Lower leg skin (tissue), 4 donors: ENCODE data around the gene TAF6L. TPM values are rescaled to one million over a fixed set of nuclear protein-coding genes. Genes with fewer than 3 reads are reported as not detected.
A peak's percentile ranks its signal among the peaks of the same experiment; 100 is the strongest.

Experiments
- DNase-seq, 2 donors: peaks; one replicate each; pipeline ENCODE4 v3.0.0-alpha.2; 2019; ENCODE audit warnings: low spot score in 2 of 2
- H3K4me3 ChIP-seq: fragments of 200-600 bp; sonication (generic); 2 replicates; pipeline ENCODE4 v1.5.1; 2017; ENCODE audit warnings: mild to moderate bottlenecking, low read depth; ENCODE audit not compliant: poor library complexity, severe bottlenecking
- POLR2A ChIP-seq, 2 donors: fragments of 450-650 bp; IDR thresholded peaks; one replicate each; pipeline ENCODE4 v1.6.1; 2016 to 2017; ENCODE audit warnings: antibody characterized with exemption in 2 of 2, mild to moderate bottlenecking in 1 of 2, moderate library complexity in 1 of 2
- WGBS, 2 donors: methylation state at CpG; one replicate each; pipeline ENCODE4 v1.1.5; 2018; 5-methylcytosine and 5-hydroxymethylcytosine counted together
- intact Hi-C: fragments of 100-400 bp; cut with DNase I; formaldehyde crosslinking; loops from one replicate; pipeline ENCODE4 v1.15.0; 2023; ENCODE audit warnings: low total_unique reads
- microRNA-seq, 2 donors: library from miRNA; unstranded; fragments of <30 nt; microRNA quantifications; one replicate each; pipeline ENCODE4, GENCODE V29; 2016; ENCODE audit warnings: borderline replicate concordance in 2 of 2, borderline number of aligned reads in 1 of 2
- total RNA-seq, 4 donors: library from RNA; depleted of rRNA; stranded (reverse); fragments of >200 nt; gene quantifications; one replicate each; pipeline ENCODE4 v1.1.0, GENCODE V29; 2016
- TF ChIP-seq, protein P1 (sequence below), 3 donors: fragments of 450-650 bp; IDR thresholded peaks; one replicate each; pipeline ENCODE4 v1.5.1; 2016; ENCODE audit warnings: antibody characterized with exemption in 3 of 3, mild to moderate bottlenecking in 3 of 3, moderate library complexity in 2 of 3

TAF6L gene
- total RNA-seq, 4 donors from 2014 or later, result 21.0 to 79.2 (median 38.2) TPM

GRCh38 chr11:62832336-62833234 lies 61.4 kb downstream of the TAF6L start, which contains the start of gene TEX54:
TEX54 (minus strand) TSS chr11:62832841.
- WGBS, 2 donors, result 6 to 7% methylated on average over 40 of the region's 40 CpGs
- H3K4me3 ChIP-seq, result peak within 1 kb of the TSS; percentile 88
- intact Hi-C loops, result no loop called here
- peak; percentile 34 to 92 for DNase-seq
- TF ChIP-seq POLR2A (IDR thresholded peaks at IDR 0.05), result no peak
- TF ChIP-seq, protein P1, sequence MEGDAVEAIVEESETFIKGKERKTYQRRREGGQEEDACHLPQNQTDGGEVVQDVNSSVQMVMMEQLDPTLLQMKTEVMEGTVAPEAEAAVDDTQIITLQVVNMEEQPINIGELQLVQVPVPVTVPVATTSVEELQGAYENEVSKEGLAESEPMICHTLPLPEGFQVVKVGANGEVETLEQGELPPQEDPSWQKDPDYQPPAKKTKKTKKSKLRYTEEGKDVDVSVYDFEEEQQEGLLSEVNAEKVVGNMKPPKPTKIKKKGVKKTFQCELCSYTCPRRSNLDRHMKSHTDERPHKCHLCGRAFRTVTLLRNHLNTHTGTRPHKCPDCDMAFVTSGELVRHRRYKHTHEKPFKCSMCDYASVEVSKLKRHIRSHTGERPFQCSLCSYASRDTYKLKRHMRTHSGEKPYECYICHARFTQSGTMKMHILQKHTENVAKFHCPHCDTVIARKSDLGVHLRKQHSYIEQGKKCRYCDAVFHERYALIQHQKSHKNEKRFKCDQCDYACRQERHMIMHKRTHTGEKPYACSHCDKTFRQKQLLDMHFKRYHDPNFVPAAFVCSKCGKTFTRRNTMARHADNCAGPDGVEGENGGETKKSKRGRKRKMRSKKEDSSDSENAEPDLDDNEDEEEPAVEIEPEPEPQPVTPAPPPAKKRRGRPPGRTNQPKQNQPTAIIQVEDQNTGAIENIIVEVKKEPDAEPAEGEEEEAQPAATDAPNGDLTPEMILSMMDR (IDR thresholded peaks at IDR 0.05), result no peak

GRCh38 chr11:62835336-62835735 lies 64.1 kb downstream of the TAF6L start:
- intact Hi-C loops, result no loop called here
- TF ChIP-seq, protein P1 (IDR thresholded peaks at IDR 0.05), result no peak
- no peak for TF ChIP-seq POLR2A (IDR thresholded peaks at IDR 0.05)
- 81 to 89% methylated on average over 8 of the region's 8 CpGs for WGBS, 2 donors

More at GRCh38 chr11:62835336-62835735, 64.1 kb downstream of the TAF6L start:
- no peak overlapping the region for H3K4me3 ChIP-seq
- DNase-seq, result no peak

Small RNAs within 50 kb of the gene (microRNA-seq; reads per million reads assigned to microRNA genes)
- 0.57 to 1.4 reads per million in 2 donors for gene MIR6514
- gene MIR6748, result 0 reads per million in 2 donors

Other genes with a start within 250 kb of the TAF6L start
- gene AHNAK, start 224.6 kb upstream of the TAF6L start, total RNA-seq, result 1,000 to 10,000 TPM; 1,345 to 1,611 (median 1,532) TPM
- gene EEF1G, start 197.5 kb upstream of the TAF6L start, total RNA-seq, result 1,000 to 10,000 TPM; 2,343 to 3,224 (median 2,571) TPM
- gene TUT1, start 179.9 kb upstream of the TAF6L start, total RNA-seq, result 10 to 100 TPM; 11.0 to 29.8 (median 15.8) TPM
- gene MTA2, start 169.5 kb upstream of the TAF6L start, total RNA-seq, result 100 to 1,000 TPM in 2 of 4 donors, 10 to 100 TPM in 2; 91.3 to 139 (median 98.3) TPM
- 10 to 100 TPM; 39.5 to 61.0 (median 42.9) TPM for gene EML3, start 158.6 kb upstream of the TAF6L start, total RNA-seq
- 1 to 10 TPM; 4.0 to 7.6 (median 6.5) TPM for gene ROM1, start 158.1 kb upstream of the TAF6L start, total RNA-seq
- gene B3GAT3, start 149.4 kb upstream of the TAF6L start, total RNA-seq, result 10 to 100 TPM; 29.7 to 51.8 (median 35.2) TPM
- 100 to 1,000 TPM in 1 of 4 donors, 10 to 100 TPM in 3; 72.0 to 118 (median 91.4) TPM for gene GANAB, start 124.8 kb upstream of the TAF6L start, total RNA-seq
- gene INTS5, start 118.1 kb upstream of the TAF6L start, total RNA-seq, result 10 to 100 TPM; 28.5 to 32.7 (median 30.2) TPM
- gene C11orf98, start 106.2 kb upstream of the TAF6L start, total RNA-seq, result 10 to 100 TPM; 21.3 to 58.4 (median 31.4) TPM
- gene CSKMT, start 106.1 kb upstream of the TAF6L start, total RNA-seq, result 10 to 100 TPM in 1 of 4 donors, 1 to 10 TPM in 3; 2.9 to 14.8 (median 7.7) TPM
- 10 to 100 TPM in 2 of 4 donors, 1 to 10 TPM in 2; 7.5 to 12.0 (median 10.3) TPM for gene UQCC3, start 99.7 kb upstream of the TAF6L start, total RNA-seq
- gene LBHD1, start 99.1 kb upstream of the TAF6L start, total RNA-seq, result 1 to 10 TPM; 2.5 to 4.6 (median 3.1) TPM
- gene UBXN1, start 92.3 kb upstream of the TAF6L start, total RNA-seq, result 100 to 1,000 TPM; 194 to 275 (median 235) TPM
- 10 to 100 TPM in 2 of 4 donors, 1 to 10 TPM in 2; 7.3 to 11.6 (median 9.9) TPM for gene LRRN4CL, start 81.9 kb upstream of the TAF6L start, total RNA-seq
- 10 to 100 TPM; 25.4 to 68.2 (median 45.1) TPM for gene BSCL2, start 64.0 kb upstream of the TAF6L start, total RNA-seq
- not detected for gene GNG3, start 63.7 kb upstream of the TAF6L start, total RNA-seq
- gene HNRNPUL2, start 43.9 kb upstream of the TAF6L start, total RNA-seq, result 10 to 100 TPM; 19.9 to 30.8 (median 24.3) TPM
- gene TTC9C, start 42.9 kb upstream of the TAF6L start, total RNA-seq, result 10 to 100 TPM; 23.7 to 44.7 (median 33.9) TPM
- 10 to 100 TPM; 13.4 to 35.4 (median 19.0) TPM for gene ZBTB3, start 17.2 kb upstream of the TAF6L start, total RNA-seq
- gene POLR2G, start 9.8 kb upstream of the TAF6L start, total RNA-seq, result 10 to 100 TPM; 51.5 to 71.0 (median 57.2) TPM
- gene TMEM179B, start 16.0 kb downstream of the TAF6L start, total RNA-seq, result 10 to 100 TPM; 62.9 to 82.6 (median 81.0) TPM
- gene TMEM223, start 20.6 kb downstream of the TAF6L start, total RNA-seq, result 10 to 100 TPM; 12.9 to 41.4 (median 21.0) TPM
- 100 to 1,000 TPM in 1 of 4 donors, 10 to 100 TPM in 3; 56.6 to 114 (median 79.6) TPM for gene NXF1, start 34.0 kb downstream of the TAF6L start, total RNA-seq
- 10 to 100 TPM; 30.0 to 47.4 (median 38.4) TPM for gene STX5, start 60.7 kb downstream of the TAF6L start, total RNA-seq
- not detected for gene TEX54, start 61.4 kb downstream of the TAF6L start, total RNA-seq
- gene WDR74, start 68.2 kb downstream of the TAF6L start, total RNA-seq, result 10 to 100 TPM; 49.7 to 93.8 (median 64.3) TPM
- 100 to 1,000 TPM; 175 to 190 (median 187) TPM for gene SLC3A2, start 109.5 kb downstream of the TAF6L start, total RNA-seq
- gene CHRM1, start 150.0 kb downstream of the TAF6L start, total RNA-seq, result 1 to 10 TPM; 1.5 to 7.6 (median 4.5) TPM
- not detected for gene SLC22A6, start 213.6 kb downstream of the TAF6L start, total RNA-seq
- not detected for gene SLC22A8, start 244.4 kb downstream of the TAF6L start, total RNA-seq